ENCODE results near the gene EXTL2. TPM values are rescaled to one million over a fixed set of nuclear protein-coding genes. Genes with fewer than 3 reads are reported as not detected.

The EXTL2 gene
- polyA plus RNA-seq, 1 donor from 2014 or later, result 34.2 TPM

DNA sequence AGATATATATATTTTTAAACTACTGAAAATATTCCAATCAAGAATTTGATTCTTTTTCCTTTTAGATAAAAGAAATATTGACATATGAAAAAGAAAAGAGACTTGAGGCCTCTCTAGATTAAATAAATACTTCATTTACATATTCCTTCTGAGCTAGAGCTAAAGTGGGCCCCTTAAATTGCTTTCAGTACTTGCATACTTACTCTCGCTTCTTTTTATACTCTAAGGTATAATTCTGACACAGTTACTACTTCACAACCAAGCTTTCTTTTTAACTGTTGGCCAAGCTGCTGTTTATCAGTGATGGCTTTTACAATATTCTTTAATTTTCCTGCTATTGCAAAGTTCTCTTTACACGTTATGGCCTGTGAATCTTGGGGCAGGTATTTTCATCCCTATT lies 24.6 kb downstream of the EXTL2 start:
- Histone ChIP-seq H3K27ac (ENCODE audit: low read length) (no peak overlapping the region), H3K4me3 (ENCODE audit: low read length) (no peak overlapping the region), H3K27me3 (ENCODE audit: insufficient read depth, low read depth, low read length) (no peaks in the 10 kb centered on the region), H3K9ac (ENCODE audit: low read length) (no peak overlapping the region), H4K20me1 (ENCODE audit: insufficient read depth) (no peaks in the 10 kb centered on the region), H3K79me2 (replicated peaks; ENCODE audit: insufficient read depth, low read length) (no peaks in the 10 kb centered on the region), H3K4me2 (ENCODE audit: low read length) (no peak overlapping the region), H3K36me3 (ENCODE audit: insufficient read depth, low read length) (no peaks in the 10 kb centered on the region), H3K9me3 (ENCODE audit: low read length) (no peaks in the 10 kb centered on the region), H3K9me2 (ENCODE audit: insufficient read depth, low read length) (no peaks in the 10 kb centered on the region), H3F3A (ENCODE audit: insufficient read depth, low read length, poor library complexity, severe bottlenecking) (no peaks in the 10 kb centered on the region), H2AFZ (ENCODE audit: low read depth, low read length) (no peak overlapping the region)
- TF ChIP-seq SMC3 (conservative IDR thresholded peaks at IDR 0.05; ENCODE audit: poor library complexity), result no peak
- TF ChIP-seq EP300 (conservative IDR thresholded peaks at IDR 0.05; ENCODE audit: poor library complexity, severe bottlenecking), result no peak
- TF ChIP-seq, protein P1, sequence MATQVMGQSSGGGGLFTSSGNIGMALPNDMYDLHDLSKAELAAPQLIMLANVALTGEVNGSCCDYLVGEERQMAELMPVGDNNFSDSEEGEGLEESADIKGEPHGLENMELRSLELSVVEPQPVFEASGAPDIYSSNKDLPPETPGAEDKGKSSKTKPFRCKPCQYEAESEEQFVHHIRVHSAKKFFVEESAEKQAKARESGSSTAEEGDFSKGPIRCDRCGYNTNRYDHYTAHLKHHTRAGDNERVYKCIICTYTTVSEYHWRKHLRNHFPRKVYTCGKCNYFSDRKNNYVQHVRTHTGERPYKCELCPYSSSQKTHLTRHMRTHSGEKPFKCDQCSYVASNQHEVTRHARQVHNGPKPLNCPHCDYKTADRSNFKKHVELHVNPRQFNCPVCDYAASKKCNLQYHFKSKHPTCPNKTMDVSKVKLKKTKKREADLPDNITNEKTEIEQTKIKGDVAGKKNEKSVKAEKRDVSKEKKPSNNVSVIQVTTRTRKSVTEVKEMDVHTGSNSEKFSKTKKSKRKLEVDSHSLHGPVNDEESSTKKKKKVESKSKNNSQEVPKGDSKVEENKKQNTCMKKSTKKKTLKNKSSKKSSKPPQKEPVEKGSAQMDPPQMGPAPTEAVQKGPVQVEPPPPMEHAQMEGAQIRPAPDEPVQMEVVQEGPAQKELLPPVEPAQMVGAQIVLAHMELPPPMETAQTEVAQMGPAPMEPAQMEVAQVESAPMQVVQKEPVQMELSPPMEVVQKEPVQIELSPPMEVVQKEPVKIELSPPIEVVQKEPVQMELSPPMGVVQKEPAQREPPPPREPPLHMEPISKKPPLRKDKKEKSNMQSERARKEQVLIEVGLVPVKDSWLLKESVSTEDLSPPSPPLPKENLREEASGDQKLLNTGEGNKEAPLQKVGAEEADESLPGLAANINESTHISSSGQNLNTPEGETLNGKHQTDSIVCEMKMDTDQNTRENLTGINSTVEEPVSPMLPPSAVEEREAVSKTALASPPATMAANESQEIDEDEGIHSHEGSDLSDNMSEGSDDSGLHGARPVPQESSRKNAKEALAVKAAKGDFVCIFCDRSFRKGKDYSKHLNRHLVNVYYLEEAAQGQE (IDR thresholded peaks at IDR 0.05; ENCODE audit: borderline replicate concordance), result no peak
- TF ChIP-seq, protein P2, sequence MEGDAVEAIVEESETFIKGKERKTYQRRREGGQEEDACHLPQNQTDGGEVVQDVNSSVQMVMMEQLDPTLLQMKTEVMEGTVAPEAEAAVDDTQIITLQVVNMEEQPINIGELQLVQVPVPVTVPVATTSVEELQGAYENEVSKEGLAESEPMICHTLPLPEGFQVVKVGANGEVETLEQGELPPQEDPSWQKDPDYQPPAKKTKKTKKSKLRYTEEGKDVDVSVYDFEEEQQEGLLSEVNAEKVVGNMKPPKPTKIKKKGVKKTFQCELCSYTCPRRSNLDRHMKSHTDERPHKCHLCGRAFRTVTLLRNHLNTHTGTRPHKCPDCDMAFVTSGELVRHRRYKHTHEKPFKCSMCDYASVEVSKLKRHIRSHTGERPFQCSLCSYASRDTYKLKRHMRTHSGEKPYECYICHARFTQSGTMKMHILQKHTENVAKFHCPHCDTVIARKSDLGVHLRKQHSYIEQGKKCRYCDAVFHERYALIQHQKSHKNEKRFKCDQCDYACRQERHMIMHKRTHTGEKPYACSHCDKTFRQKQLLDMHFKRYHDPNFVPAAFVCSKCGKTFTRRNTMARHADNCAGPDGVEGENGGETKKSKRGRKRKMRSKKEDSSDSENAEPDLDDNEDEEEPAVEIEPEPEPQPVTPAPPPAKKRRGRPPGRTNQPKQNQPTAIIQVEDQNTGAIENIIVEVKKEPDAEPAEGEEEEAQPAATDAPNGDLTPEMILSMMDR (IDR thresholded peaks at IDR 0.05; ENCODE audit: poor library complexity, severe bottlenecking), result no peak
- no peak for TF ChIP-seq EZH2 (IDR thresholded peaks at IDR 0.05; ENCODE audit: borderline replicate concordance, insufficient read depth, low read length, poor library complexity, severe bottlenecking)
- no peak for TF ChIP-seq RAD21 (conservative IDR thresholded peaks at IDR 0.05)
- TF ChIP-seq TAF1 (IDR thresholded peaks at IDR 0.05; ENCODE audit: low read depth), result no peak
- TF ChIP-seq MXI1 (conservative IDR thresholded peaks at IDR 0.05; ENCODE audit: poor library complexity, severe bottlenecking), result no peak
- TF ChIP-seq POLR2AphosphoS5 (IDR thresholded peaks at IDR 0.05), result no peak

DNA sequence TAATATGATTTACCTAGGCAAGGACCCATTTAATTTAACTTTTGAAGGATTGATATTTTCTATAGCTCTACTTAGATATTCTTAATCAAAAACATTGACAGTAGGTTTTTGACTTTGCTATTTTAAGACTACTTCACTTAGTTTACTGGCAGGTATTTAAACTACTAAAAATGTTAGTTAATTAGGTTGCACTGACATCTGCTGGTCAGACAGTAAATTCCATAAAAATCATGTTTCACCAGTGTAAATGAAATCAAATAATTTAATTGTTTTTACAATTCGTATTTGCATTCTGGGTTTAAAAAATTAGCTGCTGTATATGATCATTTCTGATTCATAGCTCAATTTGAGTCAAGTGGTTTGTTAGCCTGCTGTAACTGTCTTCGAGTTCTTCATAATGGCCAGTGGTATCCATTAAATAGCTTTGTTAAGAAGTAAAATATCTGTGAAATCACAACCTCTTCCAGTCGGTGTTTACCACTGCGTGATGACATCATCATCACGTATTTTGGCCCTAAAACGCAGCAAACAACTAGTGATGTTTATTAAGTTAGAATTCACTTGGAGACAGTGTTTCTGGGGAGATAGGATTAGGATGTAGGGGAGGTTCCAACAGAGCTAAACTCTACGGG lies 26.2 kb downstream of the EXTL2 start:
- H3K27ac ChIP-seq (ENCODE audit: low read length), result no peak overlapping the region
- H3K79me2 ChIP-seq (replicated peaks; ENCODE audit: insufficient read depth, low read length), result no peaks in the 10 kb centered on the region
- no peak for TF ChIP-seq POLR2AphosphoS5 (IDR thresholded peaks at IDR 0.05)
- TF ChIP-seq TAF1 (IDR thresholded peaks at IDR 0.05; ENCODE audit: low read depth), result no peak
- TF ChIP-seq, protein P2 (IDR thresholded peaks at IDR 0.05; ENCODE audit: poor library complexity, severe bottlenecking), result peak; percentile 87
- TF ChIP-seq MXI1 (conservative IDR thresholded peaks at IDR 0.05; ENCODE audit: poor library complexity, severe bottlenecking), result no peak
- peak; percentile 93 for TF ChIP-seq SMC3 (conservative IDR thresholded peaks at IDR 0.05; ENCODE audit: poor library complexity)
- TF ChIP-seq, protein P1 (IDR thresholded peaks at IDR 0.05; ENCODE audit: borderline replicate concordance), result no peak
- no peak for TF ChIP-seq EZH2 (IDR thresholded peaks at IDR 0.05; ENCODE audit: borderline replicate concordance, insufficient read depth, low read length, poor library complexity, severe bottlenecking)
- peak; percentile 92 for TF ChIP-seq RAD21 (conservative IDR thresholded peaks at IDR 0.05)
- no peak for TF ChIP-seq EP300 (conservative IDR thresholded peaks at IDR 0.05; ENCODE audit: poor library complexity, severe bottlenecking)
- H3K27me3 ChIP-seq (ENCODE audit: insufficient read depth, low read depth, low read length), result no peaks in the 10 kb centered on the region
- no peaks in the 10 kb centered on the region for H3F3A ChIP-seq (ENCODE audit: insufficient read depth, low read length, poor library complexity, severe bottlenecking)
- no peak overlapping the region for H3K4me2 ChIP-seq (ENCODE audit: low read length)
- no peaks in the 10 kb centered on the region for H4K20me1 ChIP-seq (ENCODE audit: insufficient read depth)
- no peak overlapping the region for H3K4me3 ChIP-seq (ENCODE audit: low read length)
- H3K9me3 ChIP-seq (ENCODE audit: low read length), result no peaks in the 10 kb centered on the region
- no peak overlapping the region for H3K9ac ChIP-seq (ENCODE audit: low read length)
- H3K36me3 ChIP-seq (ENCODE audit: insufficient read depth, low read length), result no peaks in the 10 kb centered on the region
- no peak overlapping the region for H2AFZ ChIP-seq (ENCODE audit: low read depth, low read length)
- H3K9me2 ChIP-seq (ENCODE audit: insufficient read depth, low read length), result no peaks in the 10 kb centered on the region
